NCI-H1436 treated with DMSO at 0.1 percent for 48 hours (cell line): Measurements from ENCODE around the gene TAF1C.
"Not testable (repeated sequence)": the region's sequence is repeated elsewhere in the genome, so short reads cannot be mapped to it uniquely, and the experiment has no call there.

Source experiments
- DNase-seq: peaks from one replicate; lab custom pipeline; 2025; lab: John Stamatoyannopoulos, UW

TAF1C gene

DNA sequence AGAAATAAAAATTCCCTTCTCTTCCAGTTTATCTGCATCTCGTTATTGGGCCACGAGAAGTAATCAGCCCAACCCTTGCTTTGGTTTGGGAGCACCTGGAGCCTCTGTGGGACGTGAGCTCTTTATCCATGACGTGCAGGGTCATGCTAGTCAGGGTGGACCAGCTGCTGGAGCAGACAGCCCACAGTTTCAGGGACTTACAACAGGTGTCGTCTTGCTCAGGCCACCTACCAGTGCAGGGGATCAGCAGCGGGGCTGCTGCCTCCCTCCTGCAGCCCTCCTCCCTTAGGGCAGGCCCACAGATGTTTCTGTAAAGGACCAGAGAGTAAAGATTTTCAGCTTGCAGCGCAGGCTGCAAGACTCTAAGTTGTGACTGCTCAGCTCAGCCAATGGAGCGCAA is 21.0 kb upstream of the TAF1C start:
- no peak for DNase-seq

DNA sequence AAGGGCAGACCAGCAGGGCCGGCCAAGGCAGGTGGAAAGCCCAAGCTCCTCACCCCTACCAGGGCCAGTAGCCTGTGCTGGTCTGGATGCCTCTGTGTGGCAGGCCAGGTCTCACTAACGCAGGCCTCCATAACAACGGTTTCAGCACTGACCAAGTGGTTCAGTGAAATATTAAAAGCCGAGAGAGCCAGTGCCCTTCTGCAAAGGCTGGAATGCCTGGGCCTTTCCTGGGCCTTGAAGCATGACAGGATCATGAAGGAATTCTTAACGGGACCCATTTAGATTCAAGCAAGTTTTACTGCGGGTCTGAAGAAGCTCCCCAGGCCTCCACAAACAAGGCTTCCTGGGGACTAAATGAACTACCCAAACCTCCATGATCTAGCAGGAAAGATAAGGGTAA is 20.4 kb upstream of the TAF1C start:
- no peak for DNase-seq

DNA sequence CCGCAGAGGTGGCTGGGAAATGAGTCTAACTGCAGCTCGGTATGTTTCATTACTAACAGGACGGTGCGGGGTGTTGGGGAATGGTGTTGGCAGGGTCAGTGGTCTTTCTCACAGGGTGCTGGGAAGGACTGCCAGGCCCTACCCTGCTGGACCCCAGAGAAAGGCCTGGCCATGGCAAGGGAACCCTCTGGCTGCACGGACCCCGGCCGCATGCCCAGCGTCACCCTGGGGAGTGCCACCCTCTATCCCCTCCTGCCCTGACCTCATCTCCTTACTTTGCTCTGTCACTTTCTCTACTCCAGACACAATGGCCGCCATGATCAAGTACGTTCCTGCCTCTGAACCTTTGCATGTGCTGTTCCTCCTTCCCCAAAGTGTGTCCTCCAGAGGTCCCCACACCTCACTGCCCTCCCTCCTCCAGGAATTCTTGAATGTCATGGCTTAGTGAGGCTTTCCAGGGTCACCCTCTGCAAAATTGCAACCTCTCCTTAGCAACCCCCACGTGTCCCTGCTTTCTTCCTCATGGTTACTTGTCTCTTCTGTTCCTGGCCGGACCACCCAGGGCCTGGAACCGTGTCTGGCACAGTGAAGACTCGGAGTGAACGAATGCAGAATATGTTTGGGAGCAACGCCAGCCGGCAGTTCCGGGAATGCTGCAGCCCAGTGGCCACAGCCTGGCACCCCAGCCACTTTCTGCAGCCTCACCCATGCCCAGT is 19.3 kb upstream of the TAF1C start:
- DNase-seq, result no peak

DNA sequence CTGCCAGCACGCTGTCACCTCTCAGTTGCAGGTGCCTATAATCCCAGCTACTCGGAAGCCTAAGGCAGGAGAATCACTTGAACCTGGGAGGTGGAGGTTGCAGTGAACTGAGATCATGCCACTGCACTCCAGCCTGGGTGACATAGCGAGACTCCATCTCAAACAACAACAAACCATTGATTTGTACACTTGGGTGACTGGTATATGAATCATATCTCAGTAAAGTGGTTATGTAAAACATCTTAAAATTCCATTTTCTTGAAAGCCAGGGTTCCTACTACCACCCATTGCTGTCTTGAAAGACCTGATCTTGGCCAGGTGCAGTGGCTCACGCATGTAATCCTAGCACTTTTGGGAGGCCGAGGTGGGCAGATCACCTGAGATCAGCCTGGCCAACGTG is 18.3 kb upstream of the TAF1C start:
- not testable (repeated sequence) for DNase-seq

DNA sequence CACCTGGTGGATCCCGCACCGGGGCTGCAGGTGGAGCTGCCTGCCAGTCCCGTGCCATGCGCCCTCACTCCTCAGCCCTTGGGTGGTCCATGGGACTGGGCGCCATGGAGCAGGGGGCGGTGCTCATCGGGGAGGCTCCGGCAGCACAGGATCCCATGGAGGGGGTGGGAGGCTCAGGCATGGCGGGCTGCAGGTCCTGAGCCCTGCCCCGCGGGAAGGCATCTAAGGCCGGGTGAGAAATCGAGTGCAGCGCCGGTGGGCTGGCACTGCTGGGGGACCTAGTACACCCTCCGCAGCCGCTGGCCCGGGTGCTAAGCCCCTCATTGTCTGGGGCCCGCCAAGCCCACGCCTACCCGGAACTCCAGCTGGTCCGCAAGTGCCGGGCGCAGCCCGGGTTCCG is 17.7 kb upstream of the TAF1C start:
- not testable (repeated sequence) for DNase-seq

DNA sequence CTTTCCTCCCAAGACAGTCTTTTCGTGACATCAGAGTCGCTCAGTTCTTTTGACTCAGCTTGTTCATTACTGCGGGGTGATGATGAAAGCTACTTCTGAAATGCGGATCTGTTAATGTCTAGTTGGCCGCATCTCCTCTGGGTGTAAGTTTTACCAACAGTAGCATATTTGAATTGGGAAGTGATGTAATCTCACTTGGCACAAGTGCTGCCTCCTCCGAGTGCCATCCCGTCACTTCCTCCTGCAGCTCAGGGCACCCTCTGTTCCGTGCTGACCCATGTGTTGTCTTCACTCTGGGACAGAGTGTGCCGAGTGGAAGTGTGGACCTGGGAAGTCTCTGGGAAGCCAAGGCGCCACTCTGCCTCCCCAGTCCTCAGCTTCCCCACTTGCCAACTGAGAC is 13.0 kb upstream of the TAF1C start:
- DNase-seq, result no peak

DNA sequence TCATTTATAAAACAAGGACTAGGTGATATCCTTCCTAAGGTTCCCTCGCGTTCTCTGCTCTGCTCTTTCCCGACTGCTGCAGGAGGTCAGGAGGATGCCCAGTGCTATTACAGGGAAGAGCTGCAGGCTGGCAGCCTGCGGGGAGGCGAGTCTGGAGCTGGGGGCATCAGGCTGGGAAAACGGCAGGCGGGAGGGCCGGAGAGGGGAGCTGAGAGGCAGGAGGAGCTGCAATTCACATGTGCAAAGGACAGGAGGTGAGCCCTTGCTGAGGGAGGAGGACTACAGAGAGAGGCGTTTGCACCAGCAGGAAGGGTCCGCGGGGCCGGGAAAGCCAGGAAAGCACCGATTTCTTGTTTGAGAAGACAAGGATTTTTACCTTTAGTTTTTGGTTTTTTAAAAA is 12.2 kb upstream of the TAF1C start:
- DNase-seq, result no peak

DNA sequence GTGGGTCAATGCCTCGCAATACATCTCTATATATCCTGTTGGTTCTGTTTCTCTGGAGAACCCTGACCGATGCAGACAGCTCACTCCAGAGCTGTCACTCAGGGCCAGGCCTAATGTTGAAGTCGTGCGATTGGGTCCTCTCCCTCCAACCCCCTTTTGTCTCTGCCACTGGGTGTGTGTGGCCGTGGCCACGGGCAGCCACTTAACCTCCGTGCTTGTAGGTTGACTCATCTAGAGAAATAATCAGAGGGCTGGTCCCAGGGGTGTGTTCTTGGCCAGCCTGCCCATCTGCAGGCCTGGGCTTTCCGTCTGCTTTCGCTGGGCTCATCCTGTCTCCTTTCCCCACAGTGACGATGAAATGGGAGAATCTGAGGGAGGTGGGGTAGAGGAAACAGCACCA is 11.5 kb upstream of the TAF1C start:
- no peak for DNase-seq

DNA sequence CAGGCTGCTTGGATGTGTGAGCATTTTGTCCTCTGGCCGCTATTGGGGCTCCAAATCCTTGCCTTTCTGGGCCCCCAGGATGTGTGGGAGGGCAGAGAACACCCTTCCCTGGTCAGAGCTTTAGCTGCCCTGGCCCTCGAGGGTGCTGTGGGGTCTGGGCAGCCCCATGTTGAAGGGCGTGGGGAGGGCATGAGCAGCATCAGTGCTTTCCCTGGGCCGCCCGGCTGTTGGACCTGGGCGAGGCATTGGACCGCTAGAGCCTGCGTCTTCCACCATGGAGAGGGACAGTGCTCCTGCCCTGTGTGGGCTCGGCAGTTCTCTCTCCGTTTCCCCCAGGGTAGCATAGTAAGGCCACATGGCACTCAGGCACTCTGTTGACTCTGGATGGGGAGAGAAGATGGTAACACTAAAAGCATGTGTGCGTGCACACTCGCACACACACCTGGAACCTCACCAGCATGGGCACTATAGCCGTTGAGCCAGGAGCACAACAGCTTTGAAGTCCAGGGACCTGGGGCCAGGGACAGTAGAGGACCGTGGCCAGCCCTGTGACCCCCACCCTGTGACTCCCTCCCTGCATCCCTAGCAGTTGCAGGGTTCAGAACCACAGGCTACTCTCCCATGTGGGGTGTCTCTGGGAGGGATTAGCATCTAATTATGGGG is 10.7 kb upstream of the TAF1C start:
- DNase-seq, result no peak

DNA sequence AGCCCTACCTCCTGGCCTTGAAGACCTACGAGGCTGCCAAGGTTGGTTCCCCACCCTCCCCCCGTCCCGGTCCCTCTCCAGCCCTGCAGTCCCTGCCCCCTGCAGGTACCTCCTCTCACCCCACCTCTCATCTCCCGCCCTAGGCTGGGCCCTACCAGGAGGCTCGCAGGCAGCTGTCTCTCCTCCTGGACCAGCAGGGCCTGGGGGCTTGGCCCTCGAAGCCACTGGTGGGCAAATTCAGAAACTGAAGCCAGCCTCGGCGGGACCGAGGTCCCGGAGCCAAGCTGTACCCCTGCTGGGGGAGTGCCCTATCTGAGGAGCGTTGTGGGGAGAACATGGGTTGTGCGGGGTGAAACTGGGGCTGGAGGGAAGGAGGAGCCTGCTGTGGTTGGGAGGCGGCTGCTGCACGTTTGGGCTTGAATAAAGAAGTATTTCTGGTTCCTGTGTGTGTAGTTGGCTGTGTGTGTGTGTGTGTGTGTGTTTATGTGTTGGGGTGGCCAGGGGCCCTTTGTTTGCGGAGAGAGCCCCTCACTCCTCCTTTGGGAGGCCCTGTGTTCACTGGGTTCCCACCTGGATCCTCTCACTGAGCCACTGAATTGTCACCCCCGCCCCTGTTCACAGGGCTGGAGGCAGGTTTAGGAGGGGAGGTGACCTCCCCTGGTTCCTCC is 10.0 kb upstream of the TAF1C start:
- no peak for DNase-seq

DNA sequence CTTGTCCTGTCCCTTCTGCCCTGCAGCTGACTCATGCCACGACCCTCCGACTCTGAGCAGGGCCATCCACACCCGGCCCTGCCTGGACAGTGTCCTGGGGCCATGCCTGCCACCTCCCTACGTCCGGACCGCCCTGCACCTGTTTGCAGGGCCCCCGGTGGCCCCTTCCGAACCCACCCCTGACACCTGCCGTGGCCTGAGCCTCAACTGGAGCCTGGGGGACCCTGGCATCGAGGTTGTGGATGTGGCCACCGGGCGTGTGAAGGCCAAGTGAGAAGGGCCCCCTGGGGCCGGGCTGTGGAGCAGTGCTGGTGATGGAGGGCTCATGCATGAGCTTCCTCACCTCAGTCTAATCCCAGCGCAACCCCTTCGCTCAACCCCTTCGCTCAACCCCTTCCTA is 9.2 kb upstream of the TAF1C start:
- DNase-seq, result no peak

DNA sequence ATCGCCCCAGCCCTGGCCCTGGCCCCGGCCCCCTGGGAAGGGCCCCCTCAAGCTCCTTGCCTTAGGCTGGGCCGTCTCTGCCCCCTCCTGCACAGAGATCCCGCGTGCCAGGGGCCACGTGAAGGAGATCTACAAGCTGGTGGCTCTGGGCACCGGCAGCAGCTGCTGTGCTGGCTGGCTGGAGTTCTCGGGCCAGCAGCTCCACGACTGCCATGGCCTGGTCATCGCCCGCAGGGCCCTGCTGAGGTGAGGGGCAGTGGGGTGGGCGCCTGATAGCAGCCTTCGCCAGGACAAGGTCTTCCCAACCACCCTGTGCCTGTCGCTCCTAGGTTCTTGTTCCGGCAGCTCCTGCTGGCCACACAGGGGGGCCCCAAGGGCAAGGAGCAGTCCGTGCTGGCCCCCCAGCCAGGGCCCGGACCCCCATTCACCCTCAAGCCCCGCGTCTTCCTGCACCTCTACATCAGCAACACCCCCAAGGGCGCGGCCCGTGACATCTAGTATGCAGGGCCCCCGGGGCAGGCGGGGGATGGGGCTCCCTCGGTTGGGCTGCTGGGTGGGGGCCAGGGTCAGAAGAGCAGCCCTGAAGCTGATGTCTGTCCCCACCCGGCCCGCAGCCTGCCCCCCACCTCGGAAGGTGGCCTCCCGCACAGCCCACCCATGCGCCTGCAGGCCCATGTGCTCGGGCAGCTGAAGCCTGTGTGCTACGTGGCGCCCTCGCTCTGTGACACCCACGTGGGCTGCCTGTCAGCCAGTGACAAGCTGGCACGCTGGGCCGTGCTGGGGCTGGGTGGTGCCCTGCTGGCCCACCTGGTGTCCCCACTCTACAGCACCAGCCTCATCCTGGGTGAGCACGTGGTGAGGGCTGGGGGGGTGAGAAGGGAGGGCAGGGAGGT is 8.6 kb upstream of the TAF1C start:
- DNase-seq, result no peak

DNA sequence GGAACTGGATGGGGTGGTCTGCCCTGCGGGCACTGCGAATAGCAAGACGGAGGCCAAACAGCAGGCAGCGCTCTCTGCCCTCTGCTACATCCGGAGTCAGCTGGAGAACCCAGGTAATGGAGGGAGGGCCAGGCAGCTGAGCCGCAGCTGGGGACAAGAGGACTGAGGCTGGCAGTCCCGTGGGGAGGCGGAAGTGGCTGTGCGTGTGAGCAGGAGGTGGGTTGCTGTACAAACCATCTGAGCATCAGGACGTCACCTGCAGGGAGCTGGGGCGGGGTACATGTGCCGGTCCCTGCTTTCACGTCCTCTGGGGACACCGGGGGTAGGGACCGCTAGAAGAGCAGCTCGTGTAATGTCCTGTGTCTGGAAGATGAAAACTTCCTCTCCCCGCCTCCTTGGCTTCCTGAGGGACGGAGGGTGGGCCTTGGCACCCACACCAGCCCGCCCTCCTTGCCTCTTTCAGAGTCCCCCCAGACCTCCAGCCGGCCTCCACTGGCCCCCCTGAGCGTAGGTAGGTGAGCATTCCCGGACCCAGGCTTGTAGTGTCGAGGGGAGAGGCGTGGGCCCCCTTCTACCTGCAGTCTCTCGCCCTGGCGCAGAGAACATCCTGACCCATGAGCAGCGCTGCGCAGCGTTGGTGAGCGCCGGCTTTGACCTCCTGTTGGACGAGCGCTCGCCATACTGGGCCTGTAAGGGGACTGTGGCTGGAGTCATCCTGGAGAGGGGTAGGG is 7.8 kb upstream of the TAF1C start:
- DNase-seq, result no peak

DNA sequence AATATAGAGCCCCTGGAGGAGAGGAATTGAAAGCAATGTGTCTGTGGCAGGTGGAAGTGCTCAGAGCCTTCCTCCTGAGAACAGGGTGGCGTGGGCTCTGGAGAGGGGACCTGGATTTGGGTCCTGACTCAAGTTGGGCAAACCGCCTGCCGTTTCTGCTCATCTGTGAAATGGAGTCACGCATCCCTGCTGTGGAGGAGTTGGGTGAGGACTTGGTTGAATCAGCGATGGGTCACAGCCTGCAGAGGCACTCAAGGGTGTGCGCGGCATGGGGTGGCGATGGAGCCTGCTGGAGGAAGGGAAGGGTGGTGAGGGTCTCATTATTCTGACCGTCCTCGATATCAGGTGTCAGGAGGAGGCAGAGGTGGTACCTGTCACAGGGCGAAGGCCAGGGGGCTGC is 7.2 kb upstream of the TAF1C start:
- no peak for DNase-seq

DNA sequence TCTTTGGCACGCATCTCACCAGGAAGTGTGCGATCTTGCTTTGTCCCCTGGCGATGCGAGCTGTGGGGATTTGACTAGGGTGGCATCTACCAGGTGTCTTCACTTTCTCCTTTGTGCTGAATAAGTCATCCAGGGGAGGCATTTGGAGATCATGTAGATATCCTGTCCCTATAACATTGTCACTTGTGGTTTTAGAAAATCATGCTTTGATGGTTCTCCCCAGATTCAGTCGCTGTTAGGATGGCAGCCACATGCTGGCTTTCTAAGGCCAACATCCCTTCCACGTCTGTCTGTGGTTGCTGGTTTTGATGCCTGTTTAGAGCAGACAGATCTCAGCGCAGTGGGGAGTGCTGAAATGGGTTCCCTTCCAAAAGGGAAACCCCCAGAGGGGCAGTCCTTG is 6.6 kb upstream of the TAF1C start:
- no peak for DNase-seq

DNA sequence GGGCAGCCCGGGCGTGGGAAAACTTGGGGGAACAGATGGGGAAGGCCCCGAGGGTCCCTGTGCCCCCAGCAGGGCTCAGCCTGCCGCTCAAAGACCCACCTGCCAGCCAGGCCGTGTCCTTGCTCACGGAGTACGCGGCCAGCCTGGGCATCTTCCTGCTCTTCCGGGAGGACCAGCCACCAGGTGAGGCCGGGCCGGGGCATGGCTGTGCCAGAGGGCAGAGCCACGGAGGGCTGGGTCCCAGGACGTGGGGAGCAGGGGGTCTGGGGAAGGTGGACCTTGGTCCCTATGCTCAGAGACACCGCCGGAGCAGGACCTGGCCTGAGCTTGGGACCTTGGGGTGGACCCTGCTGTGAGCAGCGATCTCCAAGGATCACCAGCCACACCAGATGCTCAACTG is 4.6 kb upstream of the TAF1C start:
- no peak for DNase-seq

DNA sequence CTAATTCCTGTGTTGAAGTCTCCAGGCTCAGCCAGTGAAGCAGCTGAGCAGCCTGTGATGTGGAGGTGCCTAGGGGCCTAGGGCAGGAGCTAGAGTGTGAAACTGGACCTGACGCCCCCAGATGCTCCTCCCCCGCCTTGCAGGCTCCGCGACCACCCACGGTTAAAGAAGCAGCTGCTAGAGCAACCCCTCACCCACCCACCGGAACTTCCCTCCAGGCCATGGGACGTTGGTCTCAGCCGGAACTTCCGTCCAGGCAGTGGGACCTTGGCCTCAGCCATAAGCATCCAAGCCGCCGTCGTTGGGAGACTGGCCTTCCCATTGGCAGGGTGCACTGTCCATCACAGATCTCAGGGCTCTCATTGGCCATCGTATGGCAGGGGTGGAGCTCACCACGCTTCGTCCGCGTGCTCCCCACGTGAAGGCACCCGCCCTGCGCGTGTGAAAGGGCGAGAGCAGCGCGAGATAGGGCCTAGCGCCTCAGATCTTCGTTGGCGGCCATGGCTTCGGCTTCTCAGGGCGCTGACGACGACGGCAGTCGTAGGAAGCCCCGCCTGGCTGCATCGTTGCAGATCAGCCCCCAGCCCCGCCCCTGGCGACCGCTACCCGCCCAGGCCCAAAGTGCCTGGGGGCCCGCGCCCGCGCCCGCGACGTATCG is 4.0 kb upstream of the TAF1C start, which contains the start of gene ADAD2:
ADAD2 (plus strand) TSS at position 427 of the 658 bp plus-strand sequence; CDS start at position 501, 74 bp downstream.
- no peak for DNase-seq

DNA sequence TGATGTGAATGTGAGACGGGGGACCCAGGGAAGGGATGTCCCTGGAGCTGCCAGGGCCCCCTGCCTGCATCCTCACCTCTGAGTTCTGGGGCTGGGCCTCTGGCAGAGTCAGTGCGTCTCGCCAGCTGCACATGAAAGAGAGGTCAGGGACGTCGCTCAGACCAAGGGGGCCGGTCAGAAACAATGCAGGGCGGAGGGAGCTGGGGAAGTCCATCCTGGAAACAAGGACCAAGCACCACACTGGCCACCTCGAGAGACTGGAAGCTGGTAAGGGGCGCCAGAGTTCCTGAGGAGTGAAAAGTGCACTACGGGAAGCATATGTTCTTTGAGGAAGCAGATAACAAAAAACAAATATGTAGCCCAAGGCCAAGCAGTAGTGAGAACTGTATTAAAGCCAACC is 2.1 kb downstream of the TAF1C start:
- DNase-seq, result no peak

DNA sequence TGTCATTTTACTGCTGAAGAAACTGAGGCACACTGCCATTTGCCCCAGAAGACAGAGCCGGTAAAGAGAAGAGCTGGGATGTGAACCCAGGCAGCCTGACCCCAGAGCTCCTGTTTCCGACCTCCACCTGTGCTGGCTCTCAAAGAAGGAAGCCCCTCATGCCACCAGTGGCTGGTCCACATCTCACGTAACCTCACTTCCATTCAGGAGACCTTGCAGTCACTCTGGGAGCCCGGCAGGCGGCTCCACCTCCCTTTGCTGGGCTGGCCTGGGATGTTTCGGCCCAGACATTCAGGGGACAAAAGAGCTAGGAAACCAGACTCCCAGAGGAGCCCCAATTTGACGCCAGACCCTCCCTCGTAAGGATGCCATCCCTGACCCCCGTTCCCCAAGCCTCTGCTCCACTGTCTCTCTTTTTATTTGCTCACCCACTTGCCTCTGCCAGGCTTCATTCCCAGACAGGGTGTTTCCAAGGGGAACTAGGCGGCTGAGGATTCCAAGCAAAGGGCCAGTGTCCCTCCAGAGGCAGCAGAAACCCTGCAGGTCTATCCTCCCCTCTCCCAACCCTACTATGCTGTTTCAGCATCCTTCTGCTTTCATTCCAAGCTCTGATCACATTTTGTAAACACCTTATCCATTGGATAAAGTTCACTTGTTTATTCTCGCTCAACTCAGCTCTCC is 2.8 kb downstream of the TAF1C start:
- no peak for DNase-seq

DNA sequence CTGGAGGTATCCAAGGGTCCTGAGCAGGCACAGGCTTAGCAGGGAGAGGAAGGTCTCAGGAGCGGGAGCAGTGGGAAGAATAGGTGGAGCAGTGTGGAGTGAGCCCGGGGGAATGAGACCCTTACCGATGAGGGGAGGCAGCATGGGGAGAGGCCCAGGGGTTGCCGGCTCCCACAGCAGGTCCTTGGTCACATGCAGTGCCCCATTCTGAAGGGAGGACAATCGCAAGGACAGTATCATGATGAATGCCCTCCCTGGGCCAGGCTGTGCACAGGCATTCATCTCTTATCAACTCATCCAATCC is 3.3 kb downstream of the TAF1C start:
- no peak for DNase-seq
